ENCODE results near the gene NECTIN3.

The NECTIN3 gene

GRCh38 chr3:111071257-111072030 lies at the start of gene NECTIN3:
Gene NECTIN3 (plus strand): TSS chr3:111071816. CDS start chr3:111072018, 202 bp downstream.
- no peak for DNase-seq (ENCODE audit: low read depth)

DNA sequence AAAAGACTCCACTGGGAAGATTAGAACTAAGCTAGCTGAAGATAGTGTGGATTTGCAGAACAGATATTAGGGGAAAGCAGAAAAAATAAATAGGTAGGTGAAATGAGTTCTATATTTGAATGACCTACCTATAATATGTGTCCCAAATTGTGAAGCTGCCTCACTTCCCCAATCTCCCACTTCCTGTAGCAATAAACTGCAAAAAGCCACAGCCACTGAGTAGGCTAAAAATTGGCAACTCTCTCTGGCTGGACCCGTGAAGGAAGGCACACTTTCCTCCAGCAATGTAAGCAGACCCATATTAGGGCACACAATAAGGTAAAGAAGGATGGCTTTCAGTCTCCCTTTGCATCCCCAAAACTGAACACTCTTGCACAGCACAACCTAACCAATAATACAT lies 43.7 kb upstream of the NECTIN3 start:
- no peak for DNase-seq (ENCODE audit: low read depth)

DNA sequence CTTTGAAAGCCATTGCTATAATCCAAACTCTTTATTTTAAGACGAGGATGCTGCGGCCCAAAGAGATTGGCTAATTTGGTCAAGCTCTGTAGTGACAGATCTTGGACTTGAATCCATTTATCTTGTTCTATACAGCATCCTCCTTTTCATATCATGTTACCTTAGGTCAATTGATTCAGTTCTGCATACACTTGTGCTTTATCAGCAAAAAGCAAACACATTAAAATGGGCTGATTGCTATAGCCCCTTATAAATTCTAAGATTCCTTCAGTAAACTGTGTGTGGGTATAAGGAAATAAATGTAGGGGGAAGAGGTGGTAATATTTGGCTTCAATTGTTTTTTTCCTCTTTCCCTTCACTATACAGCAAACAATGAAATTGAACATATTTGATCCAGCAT lies 40.1 kb upstream of the NECTIN3 start:
- no peak for DNase-seq (ENCODE audit: low read depth)

GRCh38 chr3:111032677-111033076 lies 38.9 kb upstream of the NECTIN3 start:
- no peak for DNase-seq (ENCODE audit: low read depth)

DNA sequence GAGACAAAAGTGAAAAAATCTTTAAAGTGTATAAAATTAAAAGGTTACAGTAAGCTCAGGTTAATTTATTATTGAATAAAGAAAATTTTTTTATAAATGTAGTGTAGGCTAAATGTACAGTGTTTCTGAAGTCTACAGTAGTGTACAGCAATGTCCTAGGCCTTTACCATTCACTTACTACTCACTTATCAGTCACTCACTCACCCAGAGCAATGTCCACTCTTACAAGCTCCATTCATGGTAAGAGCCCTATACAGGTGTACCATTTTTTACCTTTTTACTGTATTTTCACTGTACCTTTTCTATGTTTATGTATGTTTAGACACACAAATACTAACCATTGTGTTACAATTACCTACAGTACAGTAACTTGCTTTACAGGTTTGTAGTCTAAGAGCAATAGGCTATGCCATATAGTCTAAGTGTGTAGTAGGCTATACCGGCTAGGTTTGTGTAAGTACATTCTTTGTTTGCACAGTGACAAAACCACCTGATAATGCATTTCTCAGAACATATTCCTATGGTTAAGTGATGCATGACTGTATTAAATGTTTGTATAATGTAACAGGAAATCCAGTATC lies 38.1 kb upstream of the NECTIN3 start:
- no peak for DNase-seq (ENCODE audit: low read depth)

DNA sequence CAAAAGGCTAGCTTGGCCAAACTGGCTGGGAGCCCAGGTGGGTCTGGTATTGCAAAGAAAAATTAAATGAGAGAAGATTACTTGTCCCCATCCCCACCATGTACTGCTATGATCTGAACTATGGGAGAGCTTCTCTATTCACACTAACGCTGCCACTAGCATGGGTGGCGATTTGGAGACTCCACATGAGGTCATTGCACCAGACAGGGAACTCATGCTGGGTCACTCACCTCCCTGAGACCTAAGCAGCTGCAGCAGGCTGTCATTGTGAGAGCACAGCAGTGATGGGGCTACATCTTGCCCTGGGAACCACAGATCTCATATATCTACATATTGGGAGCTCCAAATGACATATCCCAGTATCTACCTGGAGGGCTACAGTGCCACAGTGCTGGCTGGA lies 36.3 kb upstream of the NECTIN3 start:
- DNase-seq (ENCODE audit: low read depth): no peak

- DNase-seq (ENCODE audit: low read depth): no peak
These were observed 35.7 kb upstream of the NECTIN3 start for GRCh38 chr3:111035902-111036301.

DNA sequence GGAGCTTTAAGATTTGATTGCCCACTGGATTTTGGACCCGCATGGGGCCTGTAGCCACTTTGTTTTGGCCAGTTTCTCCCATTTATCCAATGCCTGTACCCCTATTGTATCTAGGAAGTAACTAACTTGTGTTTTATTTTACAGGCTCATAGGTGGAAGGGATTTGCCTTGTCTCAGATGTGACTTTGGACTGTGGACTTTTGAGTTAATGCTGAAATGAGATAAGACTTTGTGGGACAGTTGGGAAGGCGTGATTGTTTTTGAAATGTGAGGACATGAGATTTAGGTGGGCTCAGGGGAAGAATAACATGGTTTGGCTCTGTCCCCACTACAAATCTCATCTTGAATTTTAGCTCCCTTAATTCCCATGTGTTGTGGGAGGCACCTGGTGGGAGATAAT lies 30.7 kb upstream of the NECTIN3 start:
- DNase-seq (ENCODE audit: low read depth): no peak

DNA sequence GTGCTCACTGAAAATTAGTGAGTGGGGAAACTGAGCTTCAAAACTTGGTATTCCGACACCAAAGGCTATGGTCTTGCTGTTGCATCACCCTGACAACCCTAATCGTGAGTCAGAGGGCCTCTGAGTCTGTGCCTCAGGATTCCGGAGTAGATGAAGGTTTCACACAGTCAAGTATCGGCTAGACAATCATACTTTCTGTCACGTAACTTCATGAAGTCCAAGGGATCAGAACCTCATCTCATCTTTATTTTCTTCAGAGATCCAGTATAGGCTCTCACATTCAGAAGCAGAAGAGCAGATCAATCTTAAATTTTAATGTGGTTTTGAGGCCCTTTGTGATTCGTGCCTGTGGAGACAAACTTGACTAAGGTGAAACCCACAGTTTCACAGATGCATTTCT lies 26.1 kb upstream of the NECTIN3 start:
- DNase-seq (ENCODE audit: low read depth): no peak

GRCh38 chr3:111047042-111047441 lies 24.6 kb upstream of the NECTIN3 start:
- no peak for DNase-seq (ENCODE audit: low read depth)

GRCh38 chr3:111047812-111048435 lies 23.7 kb upstream of the NECTIN3 start:
- no peak for DNase-seq (ENCODE audit: low read depth)

DNA sequence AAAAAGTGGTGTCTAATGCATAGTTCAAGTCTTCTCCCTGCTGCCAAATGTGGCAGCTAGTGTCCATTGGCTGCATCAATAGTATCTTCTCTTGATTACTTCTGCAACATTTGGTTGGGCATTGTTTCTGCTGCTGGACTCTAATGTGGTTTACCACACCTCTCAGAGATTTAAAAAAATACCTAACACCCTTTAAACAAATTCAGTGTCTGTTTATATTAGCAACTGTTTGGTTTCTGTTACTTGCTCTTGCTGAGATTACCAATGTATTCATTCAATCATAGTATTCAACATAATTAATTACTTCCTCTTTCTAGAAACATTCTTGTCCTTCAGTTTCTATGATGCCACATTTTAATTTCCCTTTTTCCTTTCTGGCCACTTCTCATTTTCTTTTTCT lies 20.3 kb upstream of the NECTIN3 start:
- no peak for DNase-seq (ENCODE audit: low read depth)

DNA sequence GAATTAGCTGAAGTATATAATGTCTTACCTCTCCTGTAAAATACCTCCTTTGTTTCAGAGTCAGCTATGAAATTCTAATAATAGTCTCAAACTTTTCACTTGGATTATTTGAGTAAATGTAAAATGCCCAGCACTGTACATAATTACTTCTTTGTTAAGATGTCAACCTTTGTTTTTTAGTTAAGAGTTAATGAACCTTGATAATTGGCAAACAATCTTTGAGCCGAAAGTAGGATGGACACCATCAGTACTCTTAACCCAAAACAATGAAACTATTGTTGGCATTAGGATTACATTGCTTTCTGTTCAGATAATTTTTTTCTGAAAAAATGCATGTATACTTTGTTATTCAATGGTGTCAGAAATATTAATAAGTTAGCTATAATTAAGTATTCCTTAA lies 3.0 kb upstream of the NECTIN3 start:
- no peak for DNase-seq (ENCODE audit: low read depth)

- DNase-seq (ENCODE audit: low read depth): no peak
These were observed 1.4 kb upstream of the NECTIN3 start for GRCh38 chr3:111069974-111070771.

- no peak for DNase-seq (ENCODE audit: low read depth)
These were observed 802 bp upstream of the NECTIN3 start for GRCh38 chr3:111070772-111071256.

- DNase-seq (ENCODE audit: low read depth): no peak
These were observed 660 bp downstream of the NECTIN3 start for GRCh38 chr3:111072031-111072921.

DNA sequence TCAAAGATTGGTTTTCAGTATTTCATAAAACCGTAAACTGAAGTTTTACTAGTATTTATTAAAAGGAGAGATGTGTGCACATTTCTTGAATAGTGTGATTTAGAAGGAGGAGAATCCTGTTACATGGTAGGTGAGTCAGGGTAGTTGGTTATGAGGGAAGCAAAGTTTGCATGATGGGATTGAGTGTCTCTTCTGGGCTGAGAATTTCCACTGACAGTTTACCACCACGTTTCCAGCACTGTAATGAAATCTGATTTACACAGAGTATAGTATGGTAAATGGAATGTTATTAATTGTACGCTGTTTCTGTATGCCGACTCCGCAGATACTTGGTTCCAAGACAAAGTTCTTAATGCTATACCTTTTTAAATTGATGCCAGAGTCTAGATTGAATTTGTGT lies 1.6 kb downstream of the NECTIN3 start:
- DNase-seq (ENCODE audit: low read depth): no peak

DNA sequence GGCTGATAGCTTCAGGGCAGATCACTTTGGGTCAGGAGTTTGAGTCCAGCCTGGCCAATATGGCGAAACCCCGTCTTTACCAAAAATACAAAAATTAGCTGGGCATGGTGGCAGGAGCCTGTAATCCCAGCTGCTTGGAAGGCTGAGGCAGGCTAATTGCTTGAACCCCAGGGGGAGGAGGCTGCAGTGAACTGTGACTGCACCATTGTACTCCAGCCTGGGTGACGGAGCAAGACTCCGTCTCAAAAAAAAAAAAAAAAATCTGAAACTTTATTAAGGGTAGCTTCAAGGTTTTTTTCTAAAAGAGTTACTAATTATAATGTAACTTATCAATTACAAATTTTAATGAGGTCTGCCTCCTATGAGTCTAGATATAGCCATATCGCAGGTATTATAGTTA lies 5.1 kb downstream of the NECTIN3 start:
- DNase-seq (ENCODE audit: low read depth): no peak

DNA sequence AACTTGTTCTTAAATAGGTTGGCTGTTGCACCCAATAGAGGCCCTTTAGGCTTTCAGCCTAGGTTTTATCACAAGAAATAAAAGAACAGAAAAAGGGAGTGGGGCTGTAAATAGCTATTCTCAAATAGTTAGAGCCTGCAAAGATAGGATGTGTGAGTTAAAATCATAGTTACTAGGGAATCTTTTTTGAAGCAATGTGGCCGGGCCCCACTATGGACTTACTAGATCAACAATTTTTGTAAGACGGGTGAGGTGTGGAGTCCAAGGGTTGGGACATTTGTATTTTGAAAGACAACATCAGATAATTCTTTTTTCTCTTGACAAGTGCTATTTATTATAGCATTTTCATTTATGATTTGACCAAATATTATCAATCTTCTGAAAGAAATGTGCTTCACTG lies 5.8 kb downstream of the NECTIN3 start:
- no peak for DNase-seq (ENCODE audit: low read depth)

DNA sequence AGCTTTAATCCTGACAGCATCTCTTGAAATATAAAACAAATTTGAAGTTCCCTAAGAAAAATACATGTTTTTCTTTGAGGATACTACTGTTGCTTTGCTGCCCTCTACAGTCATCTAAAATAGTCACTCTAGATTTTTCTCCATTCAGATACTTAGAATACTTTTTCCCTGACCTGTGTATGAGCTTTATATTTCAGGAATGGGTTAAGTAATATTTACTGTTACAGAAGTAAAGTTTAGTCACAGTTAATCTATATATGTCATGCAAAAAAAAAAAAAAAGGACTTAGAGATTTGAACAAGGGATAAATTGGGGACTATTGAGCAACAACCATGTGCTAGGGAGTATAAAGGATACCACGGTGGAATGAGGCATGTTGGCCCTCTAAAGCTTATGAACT lies 8.8 kb downstream of the NECTIN3 start:
- no peak for DNase-seq (ENCODE audit: low read depth)

DNA sequence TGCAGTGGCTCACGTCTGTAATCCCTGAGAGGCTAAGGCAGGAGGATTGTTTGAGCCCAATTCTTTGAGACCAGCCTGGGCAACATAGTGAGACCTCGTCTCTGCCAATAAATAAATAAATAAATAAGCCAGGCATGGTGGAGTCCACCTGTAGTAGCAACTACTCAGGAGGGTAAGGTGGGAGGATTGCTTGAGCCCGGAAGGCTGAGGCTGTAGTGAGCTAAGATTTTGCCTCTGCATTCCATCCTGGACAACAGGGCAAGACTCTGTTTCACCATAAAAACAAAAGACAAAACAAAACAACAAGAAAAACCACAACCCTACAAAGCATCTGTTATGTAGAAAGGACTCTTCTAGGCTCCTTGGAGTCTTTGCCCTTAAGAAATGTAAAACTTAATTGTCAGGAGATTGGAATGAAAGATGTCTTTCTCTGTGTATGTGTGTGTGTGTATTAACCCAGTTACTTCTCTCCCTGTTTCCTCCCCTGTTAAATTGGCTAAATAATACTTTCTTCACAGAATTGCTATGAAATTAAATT lies 9.5 kb downstream of the NECTIN3 start:
- DNase-seq (ENCODE audit: low read depth): no peak

Data from CMK (cell line).